ENCODE results near the gene SFMBT2. TPM values are rescaled to one million over a fixed set of nuclear protein-coding genes. Genes with fewer than 3 reads are reported as not detected.

Gene SFMBT2
- total RNA-seq, 1 donor from 2014 or later, result 18.7 TPM

DNA sequence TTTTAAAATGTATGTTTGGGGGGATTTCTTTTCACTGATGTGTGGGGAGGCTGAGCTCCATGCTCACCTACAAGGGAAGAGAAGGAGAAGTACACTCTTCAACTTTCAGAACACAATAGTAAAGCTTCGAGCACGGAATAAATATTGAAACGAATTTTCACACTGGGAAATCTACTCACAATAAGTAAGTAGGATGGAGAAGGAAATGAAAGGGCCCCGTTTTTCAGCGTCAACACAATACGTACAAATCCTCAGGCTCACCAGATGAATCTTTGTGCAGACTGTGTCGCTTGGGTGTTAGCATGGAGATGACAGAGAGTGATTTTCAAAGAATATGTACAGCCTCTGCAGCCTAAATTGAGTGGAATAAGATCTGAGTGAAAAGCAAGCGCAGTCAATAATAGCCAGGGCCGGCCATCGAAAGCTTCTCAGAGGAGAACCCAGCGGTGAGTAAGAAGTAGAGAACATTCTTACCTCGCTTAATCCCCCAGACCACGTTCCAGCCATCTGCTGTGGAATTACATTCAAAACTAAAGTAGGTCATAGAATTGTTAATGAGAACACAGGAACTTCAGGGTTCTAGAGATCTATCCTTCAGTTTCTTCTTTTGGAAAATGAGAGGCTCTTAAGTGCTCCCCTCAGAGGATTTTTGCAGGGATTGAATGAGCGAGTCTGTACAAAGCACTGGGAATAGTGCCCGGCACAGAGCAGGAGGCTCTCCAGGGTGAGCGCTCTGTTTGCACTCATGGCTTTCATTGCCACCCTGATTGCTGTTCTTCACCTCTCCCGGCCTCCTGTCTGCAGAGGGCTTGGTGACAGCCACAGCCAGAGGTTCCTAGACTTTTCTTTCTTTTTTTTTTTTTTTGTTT, 292.8 kb downstream of the SFMBT2 start:
- ChIA-PET CTCF (interaction anchor here (1.2 kb wide), 1 partner anchor 198 kb away, joined by 4 read pairs; no protein-coding TSS in a partner anchor), POLR2A (no interaction called here)
- DNase-seq (no peak), ATAC-seq (ENCODE audit: low read depth) (no peak)
- no peak for TF ChIP-seq CTCF (IDR thresholded peaks at IDR 0.05)
- Mint-ChIP-seq H3K9me3 (no peaks in the 10 kb centered on the region), H3K4me3 (no peak overlapping the region), H3K27ac (no peak overlapping the region), H3K36me3 (ENCODE audit: low read depth) (no peaks in the 10 kb centered on the region), H3K4me1 (peaks cover 6% of the 10 kb centered on the region), H3K27me3 (peaks cover 8% of the 10 kb centered on the region)
- intact Hi-C loops (cut with micrococcal nuclease), result loop anchor here (10.0 kb wide), 1 partner anchor 703 kb away; no protein-coding TSS in a partner anchor

GRCh38 chr10:7117177-7117799, 293.5 kb downstream of the SFMBT2 start:
- ChIA-PET CTCF (no interaction called here), POLR2A (no interaction called here)
- Mint-ChIP-seq H3K9me3 (no peaks in the 10 kb centered on the region), H3K27ac (no peak overlapping the region), H3K4me3 (no peak overlapping the region), H3K27me3 (peaks cover 7% of the 10 kb centered on the region), H3K4me1 (peaks cover 6% of the 10 kb centered on the region), H3K36me3 (ENCODE audit: low read depth) (no peaks in the 10 kb centered on the region)
- DNase-seq (no peak), ATAC-seq (ENCODE audit: low read depth) (no peak)
- TF ChIP-seq CTCF (IDR thresholded peaks at IDR 0.05), result no peak
- intact Hi-C loops (cut with micrococcal nuclease), result loop anchor here (10.0 kb wide), 1 partner anchor 702 kb away; no protein-coding TSS in a partner anchor

DNA sequence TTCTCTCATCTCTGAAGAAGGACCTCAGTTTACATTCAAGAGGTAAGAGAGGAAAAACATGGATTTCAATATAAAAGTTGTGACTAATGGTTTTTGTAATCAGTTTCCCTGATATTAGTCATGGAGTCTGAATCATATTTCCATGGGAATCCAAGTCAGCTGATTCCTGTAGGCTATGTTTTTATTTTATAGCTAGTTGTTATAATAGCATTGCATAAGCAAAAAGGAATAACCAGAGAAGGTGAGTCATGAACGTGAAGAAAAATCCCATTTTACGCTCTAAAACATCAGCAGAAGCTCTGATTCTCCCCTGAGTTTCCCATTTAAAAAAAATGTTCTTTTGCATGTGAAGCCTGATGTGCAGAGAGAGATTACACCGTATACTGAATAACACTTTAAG, 299.3 kb downstream of the SFMBT2 start:
- CTCF ChIA-PET, result no interaction called here
- POLR2A ChIA-PET, result no interaction called here
- Mint-ChIP-seq H3K4me1 (no peaks in the 10 kb centered on the region), H3K9me3 (peaks cover 5% of the 10 kb centered on the region), H3K27me3 (peaks cover 12% of the 10 kb centered on the region), H3K36me3 (ENCODE audit: low read depth) (no peaks in the 10 kb centered on the region), H3K4me3 (no peak overlapping the region), H3K27ac (no peak overlapping the region)
- DNase-seq (no peak), ATAC-seq (ENCODE audit: low read depth) (no peak)
- intact Hi-C loops (cut with micrococcal nuclease), result loop anchor here (10.0 kb wide), 1 partner anchor 697 kb away; no protein-coding TSS in a partner anchor
- TF ChIP-seq CTCF (IDR thresholded peaks at IDR 0.05), result no peak

GRCh38 chr10:7111089-7111488, 299.7 kb downstream of the SFMBT2 start:
- ATAC-seq (ENCODE audit: low read depth), result no peak
- ChIA-PET CTCF (no interaction called here), POLR2A (no interaction called here)
- no peak for DNase-seq
- Mint-ChIP-seq H3K36me3 (ENCODE audit: low read depth) (no peaks in the 10 kb centered on the region), H3K27me3 (peaks cover 12% of the 10 kb centered on the region), H3K9me3 (peaks cover 5% of the 10 kb centered on the region), H3K4me3 (no peak overlapping the region), H3K4me1 (no peaks in the 10 kb centered on the region), H3K27ac (no peak overlapping the region)
- intact Hi-C loops (cut with micrococcal nuclease), result loop anchor here (10.0 kb wide), 1 partner anchor 696 kb away; no protein-coding TSS in a partner anchor
- TF ChIP-seq CTCF (IDR thresholded peaks at IDR 0.05), result no peak

All from activated B cell treated with CpG ODN at 0.5 μM for 24 hours (primary cell).